Measurements from ENCODE around the gene AZGP1. TPM values are rescaled to one million over a fixed set of nuclear protein-coding genes. Genes with fewer than 3 reads are reported as not detected.
A peak's percentile ranks its signal among the peaks of the same experiment; 100 is the strongest.

The AZGP1 gene
- total RNA-seq, 1 experiment from 2014 or later: not detected

DNA sequence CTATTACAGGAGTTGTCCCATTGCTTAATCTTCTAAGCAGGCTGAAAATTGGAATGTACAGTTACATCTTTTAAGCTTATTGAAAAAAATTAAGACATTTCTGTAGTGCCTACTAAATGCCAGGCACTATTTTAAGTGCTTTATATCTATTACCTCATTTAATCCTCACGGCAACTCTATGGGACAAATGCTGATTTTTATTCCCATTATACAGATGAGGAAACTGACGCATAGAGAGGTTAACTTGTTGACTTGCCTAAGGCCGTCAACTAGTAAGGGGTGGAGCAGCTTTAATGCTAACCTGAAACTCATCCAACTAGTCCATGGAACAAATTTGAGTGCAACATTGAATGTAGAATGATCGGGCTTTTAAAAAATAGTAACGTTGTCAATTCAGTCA lies 42.0 kb upstream of the AZGP1 start:
- intact Hi-C loops (cut with micrococcal nuclease; ENCODE audit: unreplicated experiment): no loop called here
- no peaks in the 10 kb centered on the region for H3K9me3 ChIP-seq (ENCODE audit: low read depth, low read length, poor library complexity, severe bottlenecking)
- POLR2A ChIA-PET (ENCODE audit: low non-redundant PET): no interaction called here
- H3K36me3 ChIP-seq (ENCODE audit: insufficient read depth, low read length, poor library complexity, severe bottlenecking): peaks cover 8% of the 10 kb centered on the region
- no peak for TF ChIP-seq CTCF (conservative IDR thresholded peaks at IDR 0.05; ENCODE audit: low read depth, low read length)
- TF ChIP-seq EZH2 (IDR thresholded peaks at IDR 0.05; ENCODE audit: borderline replicate concordance, low read depth, low read length, poor library complexity, severe bottlenecking): no peak
- DNase-seq (ENCODE audit: low spot score): no peak
- CTCF ChIA-PET: no interaction called here
- BruUV-seq (replicated peaks): no TSS peak
- no peaks in the 10 kb centered on the region for H3K27me3 ChIP-seq (replicated peaks; ENCODE audit: insufficient read depth, low read depth, low read length, poor library complexity)
- peaks cover 11% of the 10 kb centered on the region for H3K4me1 ChIP-seq (ENCODE audit: insufficient read depth, low read length, poor library complexity, severe bottlenecking)
- no peak overlapping the region for H3K4me3 ChIP-seq (ENCODE audit: low read depth, low read length, poor library complexity, severe bottlenecking)
- H3K27ac ChIP-seq (ENCODE audit: low read depth, low read length, poor library complexity, severe bottlenecking): no peak overlapping the region

DNA sequence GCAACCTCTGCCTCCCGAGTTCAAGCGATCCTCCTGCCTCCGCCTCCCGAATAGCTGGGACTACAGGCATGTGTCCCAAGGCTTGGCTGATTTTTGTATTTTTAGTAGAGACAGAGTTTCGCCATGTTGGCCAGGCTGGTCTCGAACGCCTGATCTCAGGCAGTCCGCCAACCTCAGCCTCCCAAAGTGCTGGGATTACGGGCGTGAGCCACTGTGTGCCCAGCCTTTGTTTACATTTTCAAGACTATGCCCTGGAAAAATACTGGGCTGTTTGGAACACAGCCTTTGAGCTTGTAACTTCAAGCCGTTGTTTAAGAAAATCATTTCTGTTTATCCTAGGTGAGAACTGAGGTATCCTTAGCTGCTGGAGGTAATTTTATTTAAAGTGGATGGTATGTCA lies 41.5 kb upstream of the AZGP1 start:
- Histone ChIP-seq H3K4me3 (ENCODE audit: low read depth, low read length, poor library complexity, severe bottlenecking) (no peak overlapping the region), H3K27me3 (replicated peaks; ENCODE audit: insufficient read depth, low read depth, low read length, poor library complexity) (no peaks in the 10 kb centered on the region), H3K36me3 (ENCODE audit: insufficient read depth, low read length, poor library complexity, severe bottlenecking) (peaks cover 3% of the 10 kb centered on the region), H3K4me1 (ENCODE audit: insufficient read depth, low read length, poor library complexity, severe bottlenecking) (peaks cover 11% of the 10 kb centered on the region), H3K27ac (ENCODE audit: low read depth, low read length, poor library complexity, severe bottlenecking) (no peak overlapping the region), H3K9me3 (ENCODE audit: low read depth, low read length, poor library complexity, severe bottlenecking) (no peaks in the 10 kb centered on the region)
- ChIA-PET CTCF (no interaction called here), POLR2A (ENCODE audit: low non-redundant PET) (interaction anchor here (0.7 kb wide), 1 partner anchor 13 kb away, joined by 5 read pairs; no protein-coding TSS in a partner anchor)
- no TSS peak for BruUV-seq (replicated peaks)
- no peak for DNase-seq (ENCODE audit: low spot score)
- no peak for TF ChIP-seq CTCF (conservative IDR thresholded peaks at IDR 0.05; ENCODE audit: low read depth, low read length)
- no peak for TF ChIP-seq EZH2 (IDR thresholded peaks at IDR 0.05; ENCODE audit: borderline replicate concordance, low read depth, low read length, poor library complexity, severe bottlenecking)
- intact Hi-C loops (cut with micrococcal nuclease; ENCODE audit: unreplicated experiment): no loop called here

- intact Hi-C loops (cut with micrococcal nuclease; ENCODE audit: unreplicated experiment): no loop called here
Observed at GRCh38 chr7:100016215-100016901, 40.5 kb upstream of the AZGP1 start.

More at GRCh38 chr7:100016215-100016901, 40.5 kb upstream of the AZGP1 start:
- peak overlapping the region; percentile 88 for H3K27ac ChIP-seq (ENCODE audit: low read depth, low read length, poor library complexity, severe bottlenecking)
- ChIA-PET CTCF (no interaction called here), POLR2A (ENCODE audit: low non-redundant PET) (interaction anchor here (0.6 to 0.7 kb wide), 2 partner anchors 12 to 66 kb away, joined by 4 to 5 read pairs; no protein-coding TSS in a partner anchor)
- H3K36me3 ChIP-seq (ENCODE audit: insufficient read depth, low read length, poor library complexity, severe bottlenecking): no peaks in the 10 kb centered on the region
- H3K9me3 ChIP-seq (ENCODE audit: low read depth, low read length, poor library complexity, severe bottlenecking): no peaks in the 10 kb centered on the region
- no peak for TF ChIP-seq CTCF (conservative IDR thresholded peaks at IDR 0.05; ENCODE audit: low read depth, low read length)
- no peak for TF ChIP-seq EZH2 (IDR thresholded peaks at IDR 0.05; ENCODE audit: borderline replicate concordance, low read depth, low read length, poor library complexity, severe bottlenecking)
- no peak for DNase-seq (ENCODE audit: low spot score)
- peaks cover 11% of the 10 kb centered on the region for H3K4me1 ChIP-seq (ENCODE audit: insufficient read depth, low read length, poor library complexity, severe bottlenecking)
- TSS peak; percentile 73 for BruUV-seq (replicated peaks)
- no peaks in the 10 kb centered on the region for H3K27me3 ChIP-seq (replicated peaks; ENCODE audit: insufficient read depth, low read depth, low read length, poor library complexity)
- H3K4me3 ChIP-seq (ENCODE audit: low read depth, low read length, poor library complexity, severe bottlenecking): peak overlapping the region; percentile 76

All from A673 (cell line).